Renal cortex interstitium (tissue), 15 donors: ENCODE measurements around the gene TEX29. TPM values are rescaled to one million over a fixed set of nuclear protein-coding genes. Genes with fewer than 3 reads are reported as not detected.

Source experiments
- DNase-seq, 11 donors: peaks; one replicate each; pipeline ENCODE4 v3.0.0-alpha.2; 2013; ENCODE audit warnings: low read depth in 9 of 11, low spot score in 4 of 11; ENCODE audit errors: extremely low read depth in 1 of 11
- long read RNA-seq, 16 experiments: transcript quantifications; one replicate each; lab custom pipeline, GENCODE V29; 2026
- polyA plus RNA-seq, 3 donors: library from polyadenylated mRNA; unstranded; fragments of 120-200 nt; gene quantifications; one replicate each; pipeline ENCODE4 v1.2.1, GENCODE V29; 2013; ENCODE audit not compliant: insufficient read length in 3 of 3

Gene TEX29
- polyA plus RNA-seq = under 1 TPM; 0.27 to 0.42 (median 0.36) TPM
- long read RNA-seq, donor 1 = 0 reads
- long read RNA-seq, donor 2 = 0 reads
- long read RNA-seq, donor 3 = 0 reads
- long read RNA-seq, donor 4 = 0 reads
- long read RNA-seq, donor 5 = 0 reads
- long read RNA-seq, donor 6 = 0 reads
- long read RNA-seq, donor 7 = 0 reads
- long read RNA-seq, donor 8 = 0 reads
- long read RNA-seq, donor 9 = 0 reads
- long read RNA-seq, donor 10 = 0 reads
- long read RNA-seq, donor 11 = 0 reads
- long read RNA-seq, donor 12 = 0 reads
- long read RNA-seq, donor 13 = 0 reads
- long read RNA-seq, donor 14 = 0 reads
- long read RNA-seq, donor 15 = 0 reads
- long read RNA-seq, donor 16 = 0 reads

GRCh38 chr13:111319998-111320911 is at the start of gene TEX29:
Gene TEX29 (plus strand): TSS chr13:111320642. CDS start chr13:111320891, 249 bp downstream.
- DNase-seq = no peak

GRCh38 chr13:111270765-111271698 is 49.4 kb upstream of the TEX29 start:
- DNase-seq = no peak

GRCh38 chr13:111272117-111272516 is 48.3 kb upstream of the TEX29 start:
- no peak for DNase-seq

- DNase-seq = no peak
These were observed 45.1 kb upstream of the TEX29 start for GRCh38 chr13:111275382-111275781.

- no peak for DNase-seq
These were observed 44.3 kb upstream of the TEX29 start for GRCh38 chr13:111275995-111276618.

GRCh38 chr13:111278258-111278657 is 42.2 kb upstream of the TEX29 start:
- DNase-seq = no peak

GRCh38 chr13:111278743-111279652 is 41.4 kb upstream of the TEX29 start:
- DNase-seq = no peak

- DNase-seq = no peak
These were observed 40.2 kb upstream of the TEX29 start for GRCh38 chr13:111280226-111280625.

GRCh38 chr13:111280681-111281585 is 39.5 kb upstream of the TEX29 start:
- peak in 1 of 11 donors; percentile 2 for DNase-seq

- peak in 4 of 11 donors; percentile 7 to 23 (median 16) for DNase-seq
These were observed 38.6 kb upstream of the TEX29 start for GRCh38 chr13:111281751-111282311.

GRCh38 chr13:111282425-111282824 is 38.0 kb upstream of the TEX29 start:
- no peak for DNase-seq

- no peak for DNase-seq
These were observed 37.4 kb upstream of the TEX29 start for GRCh38 chr13:111282997-111283396.

GRCh38 chr13:111283457-111283856 is 37.0 kb upstream of the TEX29 start:
- DNase-seq = no peak

GRCh38 chr13:111283991-111284390 is 36.5 kb upstream of the TEX29 start:
- DNase-seq = no peak

GRCh38 chr13:111284565-111284964 is 35.9 kb upstream of the TEX29 start:
- DNase-seq = no peak

GRCh38 chr13:111286162-111286561 is 34.3 kb upstream of the TEX29 start:
- DNase-seq = no peak
